LNCaP clone FGC (cell line): Measurements from ENCODE around the gene IDH2.
A peak's percentile ranks its signal among the peaks of the same experiment; 100 is the strongest.

ENCODE experiments used
- DNase-seq: peaks from one replicate; pipeline ENCODE4 v3.0.0-alpha.2; 2011; ENCODE audit warnings: low read depth
- H3K4me3 ChIP-seq: 2 replicates; pipeline ENCODE4 v1.5.1; 2011; ENCODE audit warnings: mild to moderate bottlenecking, low read depth, low read length, control low read depth
- TF ChIP-seq, protein P1 (sequence below): IDR thresholded peaks from 2 replicates; pipeline ENCODE4 v1.5.1; 2012; ENCODE audit warnings: mild to moderate bottlenecking; ENCODE audit not compliant: control insufficient read depth, insufficient read depth; ENCODE audit errors: extremely low read depth

Gene IDH2

GRCh38 chr15:90049030-90049429 lies 53.2 kb downstream of the IDH2 start:
- DNase-seq, result no peak
- TF ChIP-seq, protein P1, sequence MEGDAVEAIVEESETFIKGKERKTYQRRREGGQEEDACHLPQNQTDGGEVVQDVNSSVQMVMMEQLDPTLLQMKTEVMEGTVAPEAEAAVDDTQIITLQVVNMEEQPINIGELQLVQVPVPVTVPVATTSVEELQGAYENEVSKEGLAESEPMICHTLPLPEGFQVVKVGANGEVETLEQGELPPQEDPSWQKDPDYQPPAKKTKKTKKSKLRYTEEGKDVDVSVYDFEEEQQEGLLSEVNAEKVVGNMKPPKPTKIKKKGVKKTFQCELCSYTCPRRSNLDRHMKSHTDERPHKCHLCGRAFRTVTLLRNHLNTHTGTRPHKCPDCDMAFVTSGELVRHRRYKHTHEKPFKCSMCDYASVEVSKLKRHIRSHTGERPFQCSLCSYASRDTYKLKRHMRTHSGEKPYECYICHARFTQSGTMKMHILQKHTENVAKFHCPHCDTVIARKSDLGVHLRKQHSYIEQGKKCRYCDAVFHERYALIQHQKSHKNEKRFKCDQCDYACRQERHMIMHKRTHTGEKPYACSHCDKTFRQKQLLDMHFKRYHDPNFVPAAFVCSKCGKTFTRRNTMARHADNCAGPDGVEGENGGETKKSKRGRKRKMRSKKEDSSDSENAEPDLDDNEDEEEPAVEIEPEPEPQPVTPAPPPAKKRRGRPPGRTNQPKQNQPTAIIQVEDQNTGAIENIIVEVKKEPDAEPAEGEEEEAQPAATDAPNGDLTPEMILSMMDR, result no peak

DNA sequence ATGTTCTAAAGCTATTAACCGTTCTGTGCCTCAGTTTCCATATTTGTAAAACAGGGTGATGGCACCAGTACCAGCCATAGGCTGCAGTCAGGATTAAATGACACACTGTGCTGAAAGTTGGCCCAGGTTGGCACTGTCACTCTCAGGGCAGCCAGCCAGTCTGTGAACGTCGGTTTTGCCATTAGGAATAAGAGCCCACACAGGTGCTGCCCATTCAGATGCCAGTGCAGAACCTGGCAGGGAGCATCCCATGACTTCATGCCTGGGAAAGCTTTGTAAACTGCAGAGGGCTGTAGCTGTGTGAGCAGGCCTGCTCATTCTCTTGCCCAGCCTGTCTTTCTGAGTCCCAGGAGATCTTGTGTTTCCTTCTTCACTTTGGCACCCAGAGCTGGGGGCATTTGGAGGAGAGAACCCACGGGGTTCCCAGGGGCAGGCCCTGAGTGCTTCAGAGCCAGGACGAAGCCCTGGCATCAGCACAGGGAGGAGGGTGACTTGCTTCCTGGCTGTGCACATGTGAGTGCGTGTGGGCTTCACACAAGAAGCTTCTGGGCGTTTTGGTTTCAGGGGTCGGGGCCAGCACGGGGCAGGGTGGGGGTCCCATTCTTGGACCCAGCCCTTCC lies 54.2 kb downstream of the IDH2 start:
- H3K4me3 ChIP-seq, result no peak overlapping the region
- peak; percentile 86 for DNase-seq
- TF ChIP-seq, protein P1, result no peak

More at GRCh38 chr15:90049030-90049429, 53.2 kb downstream of the IDH2 start:
- H3K4me3 ChIP-seq, result no peak overlapping the region

- no peak overlapping the region for H3K4me3 ChIP-seq
- TF ChIP-seq, protein P1, result no peak
- DNase-seq, result peak; percentile 91
These were observed 55.3 kb downstream of the IDH2 start for GRCh38 chr15:90046911-90047392.

- TF ChIP-seq, protein P1, result no peak
- DNase-seq, result no peak
These were observed 56.0 kb downstream of the IDH2 start for GRCh38 chr15:90046289-90046688.

DNA sequence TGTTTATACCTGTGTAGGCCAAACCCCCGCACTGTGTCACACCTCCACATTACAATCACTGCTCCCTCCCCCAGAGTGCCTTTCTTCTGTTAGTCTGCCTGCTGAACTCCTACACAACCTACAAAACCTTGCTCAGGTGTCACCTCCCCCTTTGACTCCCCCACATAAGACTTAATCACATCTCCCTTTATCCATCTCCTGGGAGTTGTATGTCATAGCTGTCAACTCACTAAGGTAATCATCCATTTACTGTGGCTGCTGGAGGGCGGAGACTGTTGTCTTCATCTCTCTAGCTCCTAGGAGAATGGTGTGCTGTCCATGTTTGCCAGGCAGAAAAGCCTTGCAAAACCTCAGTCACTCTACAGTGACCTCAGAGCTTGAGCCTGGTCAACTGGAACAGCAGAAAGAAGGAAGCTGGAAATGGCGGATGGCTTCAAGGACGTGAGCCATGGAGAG lies 57.3 kb downstream of the IDH2 start:
- DNase-seq, result no peak
- TF ChIP-seq, protein P1, result no peak

More at GRCh38 chr15:90046289-90046688, 56.0 kb downstream of the IDH2 start:
- H3K4me3 ChIP-seq, result no peak overlapping the region

DNA sequence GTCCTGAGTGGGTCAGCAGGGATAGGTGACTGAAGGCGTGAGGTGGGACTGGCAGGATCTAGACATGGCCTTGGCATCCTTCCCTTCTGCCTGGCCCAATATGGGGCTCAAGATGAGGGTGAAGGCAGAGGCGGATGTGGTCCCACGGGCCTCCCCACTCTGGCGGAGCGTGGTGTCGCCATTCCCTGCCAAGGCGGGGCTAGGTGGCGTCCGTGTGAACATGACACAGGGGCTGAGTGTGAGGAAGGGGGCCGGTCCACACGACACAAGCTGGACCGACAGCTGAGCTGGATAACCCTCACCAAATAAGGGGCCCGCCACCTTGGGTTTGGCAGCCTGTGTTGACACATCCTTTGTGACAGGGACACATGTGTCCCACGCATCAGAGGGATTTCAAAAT lies 58.1 kb downstream of the IDH2 start:
- DNase-seq, result no peak
- TF ChIP-seq, protein P1, result no peak
- no peak overlapping the region for H3K4me3 ChIP-seq

More for the DNA sequence above, 57.3 kb downstream of the IDH2 start:
- no peak overlapping the region for H3K4me3 ChIP-seq

- H3K4me3 ChIP-seq, result no peak overlapping the region
These were observed 58.7 kb downstream of the IDH2 start for GRCh38 chr15:90043530-90044010.

More at GRCh38 chr15:90043530-90044010, 58.7 kb downstream of the IDH2 start:
- TF ChIP-seq, protein P1, result no peak
- DNase-seq, result no peak
